Measurements from ENCODE around the gene STPG4.

- TF ChIP-seq, protein P1, sequence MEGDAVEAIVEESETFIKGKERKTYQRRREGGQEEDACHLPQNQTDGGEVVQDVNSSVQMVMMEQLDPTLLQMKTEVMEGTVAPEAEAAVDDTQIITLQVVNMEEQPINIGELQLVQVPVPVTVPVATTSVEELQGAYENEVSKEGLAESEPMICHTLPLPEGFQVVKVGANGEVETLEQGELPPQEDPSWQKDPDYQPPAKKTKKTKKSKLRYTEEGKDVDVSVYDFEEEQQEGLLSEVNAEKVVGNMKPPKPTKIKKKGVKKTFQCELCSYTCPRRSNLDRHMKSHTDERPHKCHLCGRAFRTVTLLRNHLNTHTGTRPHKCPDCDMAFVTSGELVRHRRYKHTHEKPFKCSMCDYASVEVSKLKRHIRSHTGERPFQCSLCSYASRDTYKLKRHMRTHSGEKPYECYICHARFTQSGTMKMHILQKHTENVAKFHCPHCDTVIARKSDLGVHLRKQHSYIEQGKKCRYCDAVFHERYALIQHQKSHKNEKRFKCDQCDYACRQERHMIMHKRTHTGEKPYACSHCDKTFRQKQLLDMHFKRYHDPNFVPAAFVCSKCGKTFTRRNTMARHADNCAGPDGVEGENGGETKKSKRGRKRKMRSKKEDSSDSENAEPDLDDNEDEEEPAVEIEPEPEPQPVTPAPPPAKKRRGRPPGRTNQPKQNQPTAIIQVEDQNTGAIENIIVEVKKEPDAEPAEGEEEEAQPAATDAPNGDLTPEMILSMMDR (IDR thresholded peaks at IDR 0.05): no peak
- TF ChIP-seq POLR2A (IDR thresholded peaks at IDR 0.05): no peak
Measured at GRCh38 chr2:47196046-47196445, 40.9 kb upstream of the STPG4 start.
